HL-60/S4 (cell line): ENCODE measurements around the gene IL23R.

ENCODE experiments used
- in situ Hi-C: fragments of 300-500 bp; cut with MboI; formaldehyde crosslinking; loops from 2 replicates; pipeline ENCODE4 v1.14.3; 2022; ENCODE audit warnings: low sequenced_read_pairs

The IL23R gene

GRCh38 chr1:67148516-67149178 is 17.6 kb upstream of the IL23R start:
- in situ Hi-C loops = loop anchor here (10.0 kb wide), 2 partner anchors 154 to 384 kb away; no protein-coding TSS in a partner anchor

GRCh38 chr1:67149179-67149770 is 17.0 kb upstream of the IL23R start:
- in situ Hi-C loops = loop anchor here (10.0 kb wide), 2 partner anchors 154 to 384 kb away; no protein-coding TSS in a partner anchor

GRCh38 chr1:67150931-67151330 is 15.3 kb upstream of the IL23R start:
- in situ Hi-C loops = no loop called here

GRCh38 chr1:67158401-67158800 is 7.9 kb upstream of the IL23R start:
- in situ Hi-C loops = no loop called here

- in situ Hi-C loops = no loop called here
These were observed 7.0 kb upstream of the IL23R start for GRCh38 chr1:67159233-67159632.

GRCh38 chr1:67162954-67163353 is 3.3 kb upstream of the IL23R start:
- in situ Hi-C loops = no loop called here

GRCh38 chr1:67165468-67166041 is 699 bp upstream of the IL23R start:
- in situ Hi-C loops = no loop called here

GRCh38 chr1:67169496-67169895 is 3.2 kb downstream of the IL23R start:
- in situ Hi-C loops = no loop called here

GRCh38 chr1:67169932-67170331 is 3.7 kb downstream of the IL23R start:
- in situ Hi-C loops = no loop called here

- in situ Hi-C loops = no loop called here
These were observed 4.7 kb downstream of the IL23R start for GRCh38 chr1:67170751-67171573.

- in situ Hi-C loops = no loop called here
These were observed 5.3 kb downstream of the IL23R start for GRCh38 chr1:67171574-67171955.

GRCh38 chr1:67171978-67172377 is 5.7 kb downstream of the IL23R start:
- in situ Hi-C loops = no loop called here

- in situ Hi-C loops = no loop called here
These were observed 7.7 kb downstream of the IL23R start for GRCh38 chr1:67173988-67174387.

- in situ Hi-C loops = no loop called here
These were observed 8.5 kb downstream of the IL23R start for GRCh38 chr1:67174716-67175284.

- in situ Hi-C loops = no loop called here
These were observed 9.4 kb downstream of the IL23R start for GRCh38 chr1:67175530-67176087.

GRCh38 chr1:67184838-67185421 is 18.7 kb downstream of the IL23R start:
- in situ Hi-C loops = no loop called here

- in situ Hi-C loops = no loop called here
These were observed 21.9 kb downstream of the IL23R start for GRCh38 chr1:67188137-67188536.

- in situ Hi-C loops = no loop called here
These were observed 23.7 kb downstream of the IL23R start for GRCh38 chr1:67189953-67190352.

GRCh38 chr1:67190410-67190809 is 24.2 kb downstream of the IL23R start:
- in situ Hi-C loops = no loop called here

- in situ Hi-C loops = no loop called here
These were observed 24.7 kb downstream of the IL23R start for GRCh38 chr1:67190942-67191341.
